OCI-LY1 (cell line): ENCODE results near the gene SH2B2.

ENCODE experiments used
- EZH2 ChIP-seq: fragments of 200-600 bp; sonication (generic), shearing (Covaris generic); IDR thresholded peaks from 2 replicates; pipeline ENCODE4 v1.8.0; 2017; ENCODE audit warnings: borderline replicate concordance, mixed run types, mild to moderate bottlenecking, antibody characterized with exemption, low read length, moderate library complexity, mixed read lengths
- TF ChIP-seq, protein P1 (sequence below): fragments of 200-600 bp; sonication (generic), shearing (Covaris generic); IDR thresholded peaks from 2 replicates; pipeline ENCODE4 v1.5.1; 2017; ENCODE audit warnings: mild to moderate bottlenecking, antibody characterized with exemption, low read length, moderate library complexity, mixed read lengths

GRCh38 chr7:102255916-102256315 is 30.8 kb upstream of the SH2B2 start:
- TF ChIP-seq, protein P1, sequence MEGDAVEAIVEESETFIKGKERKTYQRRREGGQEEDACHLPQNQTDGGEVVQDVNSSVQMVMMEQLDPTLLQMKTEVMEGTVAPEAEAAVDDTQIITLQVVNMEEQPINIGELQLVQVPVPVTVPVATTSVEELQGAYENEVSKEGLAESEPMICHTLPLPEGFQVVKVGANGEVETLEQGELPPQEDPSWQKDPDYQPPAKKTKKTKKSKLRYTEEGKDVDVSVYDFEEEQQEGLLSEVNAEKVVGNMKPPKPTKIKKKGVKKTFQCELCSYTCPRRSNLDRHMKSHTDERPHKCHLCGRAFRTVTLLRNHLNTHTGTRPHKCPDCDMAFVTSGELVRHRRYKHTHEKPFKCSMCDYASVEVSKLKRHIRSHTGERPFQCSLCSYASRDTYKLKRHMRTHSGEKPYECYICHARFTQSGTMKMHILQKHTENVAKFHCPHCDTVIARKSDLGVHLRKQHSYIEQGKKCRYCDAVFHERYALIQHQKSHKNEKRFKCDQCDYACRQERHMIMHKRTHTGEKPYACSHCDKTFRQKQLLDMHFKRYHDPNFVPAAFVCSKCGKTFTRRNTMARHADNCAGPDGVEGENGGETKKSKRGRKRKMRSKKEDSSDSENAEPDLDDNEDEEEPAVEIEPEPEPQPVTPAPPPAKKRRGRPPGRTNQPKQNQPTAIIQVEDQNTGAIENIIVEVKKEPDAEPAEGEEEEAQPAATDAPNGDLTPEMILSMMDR, result no peak
- no peak for TF ChIP-seq EZH2
